Measurements from ENCODE around the gene PRAME. TPM values are rescaled to one million over a fixed set of nuclear protein-coding genes. Genes with fewer than 3 reads are reported as not detected.
"Not testable (repeated sequence)": the region's sequence is repeated elsewhere in the genome, so short reads cannot be mapped to it uniquely, and the experiment has no call there.

Gene PRAME
- total RNA-seq, 1 experiment from 2014 or later, result not detected

DNA sequence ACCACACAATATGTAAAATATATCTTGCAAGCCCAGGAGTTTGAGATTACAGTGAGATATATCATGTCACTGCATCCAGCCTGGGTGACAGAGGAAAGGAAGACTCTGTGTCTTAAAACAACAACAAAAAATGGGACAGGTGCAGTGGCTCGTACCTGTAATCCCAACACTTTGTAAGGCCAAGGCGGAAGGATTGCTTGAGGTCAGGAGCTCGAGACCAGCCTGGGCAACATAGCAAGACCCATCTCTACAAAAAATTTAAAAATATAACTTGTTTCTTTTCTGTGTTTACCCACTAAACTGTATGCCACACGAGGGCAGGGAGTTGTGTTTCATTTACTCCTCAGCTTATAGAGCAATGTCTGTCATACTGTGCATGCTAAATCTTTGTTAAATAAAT lies 42.1 kb downstream of the PRAME start:
- POLR2A ChIA-PET (ENCODE audit: unreplicated experiment), result interaction anchor here (0.6 kb wide), 1 partner anchor 540 kb away, joined by 3 read pairs; no protein-coding TSS in a partner anchor
- no peak for DNase-seq
- no peaks in the 10 kb centered on the region for H3K36me3 ChIP-seq (ENCODE audit: low read depth)
- H2AFZ ChIP-seq, result no peak overlapping the region
- no peaks in the 10 kb centered on the region for H3K4me1 ChIP-seq (replicated peaks; ENCODE audit: insufficient read depth)
- intact Hi-C loops (cut with micrococcal nuclease; ENCODE audit: unreplicated experiment), result no loop called here
- CTCF ChIA-PET, result no interaction called here
- no TSS peak for BruUV-seq (replicated peaks)
- H3K4me3 ChIP-seq, result no peak overlapping the region
- no peak overlapping the region for H3K4me2 ChIP-seq
- no peaks in the 10 kb centered on the region for H3F3A ChIP-seq (ENCODE audit: insufficient read depth, low read depth)
- TF ChIP-seq EZH2 (IDR thresholded peaks at IDR 0.05; ENCODE audit: low read depth), result no peak
- TF ChIP-seq, protein P1, sequence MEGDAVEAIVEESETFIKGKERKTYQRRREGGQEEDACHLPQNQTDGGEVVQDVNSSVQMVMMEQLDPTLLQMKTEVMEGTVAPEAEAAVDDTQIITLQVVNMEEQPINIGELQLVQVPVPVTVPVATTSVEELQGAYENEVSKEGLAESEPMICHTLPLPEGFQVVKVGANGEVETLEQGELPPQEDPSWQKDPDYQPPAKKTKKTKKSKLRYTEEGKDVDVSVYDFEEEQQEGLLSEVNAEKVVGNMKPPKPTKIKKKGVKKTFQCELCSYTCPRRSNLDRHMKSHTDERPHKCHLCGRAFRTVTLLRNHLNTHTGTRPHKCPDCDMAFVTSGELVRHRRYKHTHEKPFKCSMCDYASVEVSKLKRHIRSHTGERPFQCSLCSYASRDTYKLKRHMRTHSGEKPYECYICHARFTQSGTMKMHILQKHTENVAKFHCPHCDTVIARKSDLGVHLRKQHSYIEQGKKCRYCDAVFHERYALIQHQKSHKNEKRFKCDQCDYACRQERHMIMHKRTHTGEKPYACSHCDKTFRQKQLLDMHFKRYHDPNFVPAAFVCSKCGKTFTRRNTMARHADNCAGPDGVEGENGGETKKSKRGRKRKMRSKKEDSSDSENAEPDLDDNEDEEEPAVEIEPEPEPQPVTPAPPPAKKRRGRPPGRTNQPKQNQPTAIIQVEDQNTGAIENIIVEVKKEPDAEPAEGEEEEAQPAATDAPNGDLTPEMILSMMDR (conservative IDR thresholded peaks at IDR 0.05), result no peak
- no peaks in the 10 kb centered on the region for H3K79me2 ChIP-seq (ENCODE audit: low read depth)
- no peak overlapping the region for H3K27ac ChIP-seq
- no peaks in the 10 kb centered on the region for H3K9me3 ChIP-seq (ENCODE audit: insufficient read depth, low read depth)
- no peaks in the 10 kb centered on the region for H4K20me1 ChIP-seq (ENCODE audit: insufficient read depth)
- peaks cover 39% of the 10 kb centered on the region for H3K27me3 ChIP-seq (ENCODE audit: insufficient read depth, low read depth)
- H3K9me2 ChIP-seq (ENCODE audit: insufficient read depth), result no peaks in the 10 kb centered on the region

DNA sequence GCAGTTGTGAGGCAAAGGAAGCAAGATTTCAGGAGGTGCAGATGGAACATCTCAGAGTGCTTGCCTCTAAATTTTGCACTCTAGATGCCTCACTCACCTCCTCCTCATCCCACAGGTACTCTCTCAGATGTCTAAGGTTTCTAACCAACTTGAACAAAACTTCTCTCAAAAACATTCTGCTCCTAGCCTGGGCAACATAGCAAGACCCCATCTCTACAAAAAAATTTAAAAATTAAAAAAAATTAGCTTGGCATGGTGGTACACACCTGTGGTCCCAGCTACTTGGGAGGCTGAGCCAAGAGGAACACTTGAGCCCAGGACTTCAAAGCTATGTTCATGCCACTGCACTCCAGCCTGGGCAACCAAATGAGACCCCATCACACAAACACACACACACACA lies 43.2 kb downstream of the PRAME start:
- H3K27me3 ChIP-seq (ENCODE audit: insufficient read depth, low read depth), result peaks cover 42% of the 10 kb centered on the region
- no peak overlapping the region for H3K4me2 ChIP-seq
- no peak overlapping the region for H2AFZ ChIP-seq
- no peaks in the 10 kb centered on the region for H3K9me3 ChIP-seq (ENCODE audit: insufficient read depth, low read depth)
- no peaks in the 10 kb centered on the region for H3F3A ChIP-seq (ENCODE audit: insufficient read depth, low read depth)
- ChIA-PET POLR2A (ENCODE audit: unreplicated experiment) (no interaction called here), CTCF (no interaction called here)
- no peak overlapping the region for H3K4me3 ChIP-seq
- no peak overlapping the region for H3K27ac ChIP-seq
- H3K79me2 ChIP-seq (ENCODE audit: low read depth), result no peaks in the 10 kb centered on the region
- H3K4me1 ChIP-seq (replicated peaks; ENCODE audit: insufficient read depth), result no peaks in the 10 kb centered on the region
- no peaks in the 10 kb centered on the region for H3K36me3 ChIP-seq (ENCODE audit: low read depth)
- H4K20me1 ChIP-seq (ENCODE audit: insufficient read depth), result no peaks in the 10 kb centered on the region
- no peak for DNase-seq
- intact Hi-C loops (cut with micrococcal nuclease; ENCODE audit: unreplicated experiment), result no loop called here
- TF ChIP-seq, protein P1 (conservative IDR thresholded peaks at IDR 0.05), result no peak
- TF ChIP-seq EZH2 (IDR thresholded peaks at IDR 0.05; ENCODE audit: low read depth), result no peak
- H3K9me2 ChIP-seq (ENCODE audit: insufficient read depth), result no peaks in the 10 kb centered on the region
- no TSS peak for BruUV-seq (replicated peaks)

DNA sequence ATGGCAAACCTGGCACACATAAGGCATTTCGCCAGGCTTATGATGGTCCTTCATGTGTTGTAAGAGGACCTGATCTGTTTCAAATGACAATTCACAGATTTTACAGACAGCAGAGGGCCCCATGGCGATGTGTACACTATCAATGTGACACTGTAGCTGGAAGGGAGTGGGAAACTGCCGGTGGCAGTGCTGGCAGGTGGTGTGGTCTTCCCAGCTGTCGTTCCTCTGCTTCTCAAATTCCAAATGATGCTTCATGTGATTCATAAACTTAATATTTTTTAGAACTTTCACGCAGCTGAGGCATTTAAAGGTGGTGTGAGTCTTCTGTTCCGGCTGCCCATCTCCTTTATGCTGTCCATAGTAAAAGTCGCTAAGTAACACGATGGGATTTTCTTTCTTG lies 44.6 kb downstream of the PRAME start:
- CTCF ChIA-PET; BruUV-seq (replicated peaks); intact Hi-C loops (cut with micrococcal nuclease; ENCODE audit: unreplicated experiment): not testable (repeated sequence)

DNA sequence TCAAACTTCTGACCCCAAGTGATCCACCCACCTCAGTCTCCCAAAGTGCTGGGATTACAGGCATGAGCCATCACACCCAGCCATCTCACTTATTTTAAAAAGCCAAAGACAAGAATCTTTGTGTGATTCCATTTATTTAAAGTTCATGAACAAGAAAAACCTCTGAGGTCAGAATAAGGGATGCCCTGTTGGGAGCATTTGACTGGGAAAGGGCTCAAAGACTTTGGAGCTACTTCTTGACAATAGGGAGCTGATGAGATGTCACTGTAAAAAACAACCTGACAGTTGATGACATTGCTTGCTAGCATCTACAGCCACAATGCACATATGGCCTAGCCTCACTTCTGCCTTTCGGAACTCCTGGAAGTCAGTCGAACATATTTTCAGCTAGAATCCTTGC lies 45.4 kb downstream of the PRAME start:
- ChIA-PET CTCF (no interaction called here), POLR2A (ENCODE audit: unreplicated experiment) (no interaction called here)
- H3K27ac ChIP-seq, result no peak overlapping the region
- no peaks in the 10 kb centered on the region for H3K79me2 ChIP-seq (ENCODE audit: low read depth)
- no peaks in the 10 kb centered on the region for H3F3A ChIP-seq (ENCODE audit: insufficient read depth, low read depth)
- H3K4me3 ChIP-seq, result no peak overlapping the region
- H3K36me3 ChIP-seq (ENCODE audit: low read depth), result no peaks in the 10 kb centered on the region
- H3K27me3 ChIP-seq (ENCODE audit: insufficient read depth, low read depth), result peaks cover 42% of the 10 kb centered on the region
- H3K9me3 ChIP-seq (ENCODE audit: insufficient read depth, low read depth), result peaks cover 10% of the 10 kb centered on the region; the same call in 1 of the 2 replicates
- TF ChIP-seq EZH2 (IDR thresholded peaks at IDR 0.05; ENCODE audit: low read depth), result no peak
- TF ChIP-seq, protein P1 (conservative IDR thresholded peaks at IDR 0.05), result no peak
- intact Hi-C loops (cut with micrococcal nuclease; ENCODE audit: unreplicated experiment), result no loop called here
- no peaks in the 10 kb centered on the region for H4K20me1 ChIP-seq (ENCODE audit: insufficient read depth)
- no peak overlapping the region for H3K4me2 ChIP-seq
- H2AFZ ChIP-seq, result no peak overlapping the region
- H3K4me1 ChIP-seq (replicated peaks; ENCODE audit: insufficient read depth), result no peaks in the 10 kb centered on the region
- no peak for DNase-seq
- H3K9me2 ChIP-seq (ENCODE audit: insufficient read depth), result no peaks in the 10 kb centered on the region
- no TSS peak for BruUV-seq (replicated peaks)

More for the DNA sequence above, 44.6 kb downstream of the PRAME start:
- H3K9me2 ChIP-seq (ENCODE audit: insufficient read depth); H3K4me2 ChIP-seq; H3K36me3 ChIP-seq (ENCODE audit: low read depth); H4K20me1 ChIP-seq (ENCODE audit: insufficient read depth); POLR2A ChIA-PET (ENCODE audit: unreplicated experiment); H3K4me1 ChIP-seq (replicated peaks; ENCODE audit: insufficient read depth); H3K4me3 ChIP-seq; H2AFZ ChIP-seq; H3K9me3 ChIP-seq (ENCODE audit: insufficient read depth, low read depth); H3K79me2 ChIP-seq (ENCODE audit: low read depth); H3K27ac ChIP-seq; DNase-seq; H3F3A ChIP-seq (ENCODE audit: insufficient read depth, low read depth): not testable (repeated sequence)
- peaks cover 42% of the 10 kb centered on the region for H3K27me3 ChIP-seq (ENCODE audit: insufficient read depth, low read depth)
